Measurements from ENCODE around the gene MACROD2. TPM values are rescaled to one million over a fixed set of nuclear protein-coding genes. Genes with fewer than 3 reads are reported as not detected.

Gene MACROD2
- total RNA-seq, 1 donor from 2014 or later = 3.8 TPM

DNA sequence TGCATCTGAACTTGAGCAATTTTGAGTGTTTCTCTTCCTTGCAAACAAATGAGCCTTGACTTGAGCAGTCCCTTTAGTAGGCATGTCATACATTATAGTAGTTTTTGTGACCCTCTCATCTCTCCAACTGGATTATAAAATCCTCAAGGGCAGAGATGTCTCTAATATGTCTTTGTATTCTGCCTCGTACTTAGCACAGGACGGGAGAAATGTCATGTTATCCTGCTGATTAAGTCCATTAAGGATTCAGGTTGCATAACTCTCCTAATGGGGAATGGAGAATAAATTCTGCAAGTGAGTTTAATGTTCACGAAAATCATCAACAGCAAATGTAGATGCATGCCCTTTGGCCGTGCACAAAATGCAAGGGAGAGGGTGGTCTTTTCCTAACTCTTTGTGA, 1635.0 kb downstream of the MACROD2 start:
- DNase-seq (ENCODE audit: low spot score) = no peak

- DNase-seq (ENCODE audit: low spot score) = no peak
Measured at GRCh38 chr20:15632680-15633079, 1637.4 kb downstream of the MACROD2 start.

DNA sequence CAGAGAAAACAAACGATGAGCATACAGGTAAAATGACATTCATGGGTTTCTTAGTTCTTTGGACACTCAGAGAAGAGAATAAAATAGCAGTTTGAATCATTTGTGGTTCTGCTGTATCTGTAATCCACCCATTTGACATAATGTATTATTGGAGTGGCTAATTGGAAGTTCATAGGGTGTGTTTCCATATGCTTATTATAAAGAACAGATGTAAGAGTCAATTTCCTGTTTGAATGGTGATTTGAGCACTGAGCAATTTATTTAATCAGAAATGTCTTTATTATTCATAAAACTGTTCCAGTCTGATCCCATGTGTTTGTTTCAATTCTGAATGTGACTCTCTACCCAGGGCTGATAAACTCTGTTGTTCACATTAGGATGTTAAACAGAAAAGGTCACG, 1638.8 kb downstream of the MACROD2 start:
- DNase-seq (ENCODE audit: low spot score) = no peak

- DNase-seq (ENCODE audit: low spot score) = no peak
Measured at GRCh38 chr20:15637546-15637945, 1642.2 kb downstream of the MACROD2 start.

DNA sequence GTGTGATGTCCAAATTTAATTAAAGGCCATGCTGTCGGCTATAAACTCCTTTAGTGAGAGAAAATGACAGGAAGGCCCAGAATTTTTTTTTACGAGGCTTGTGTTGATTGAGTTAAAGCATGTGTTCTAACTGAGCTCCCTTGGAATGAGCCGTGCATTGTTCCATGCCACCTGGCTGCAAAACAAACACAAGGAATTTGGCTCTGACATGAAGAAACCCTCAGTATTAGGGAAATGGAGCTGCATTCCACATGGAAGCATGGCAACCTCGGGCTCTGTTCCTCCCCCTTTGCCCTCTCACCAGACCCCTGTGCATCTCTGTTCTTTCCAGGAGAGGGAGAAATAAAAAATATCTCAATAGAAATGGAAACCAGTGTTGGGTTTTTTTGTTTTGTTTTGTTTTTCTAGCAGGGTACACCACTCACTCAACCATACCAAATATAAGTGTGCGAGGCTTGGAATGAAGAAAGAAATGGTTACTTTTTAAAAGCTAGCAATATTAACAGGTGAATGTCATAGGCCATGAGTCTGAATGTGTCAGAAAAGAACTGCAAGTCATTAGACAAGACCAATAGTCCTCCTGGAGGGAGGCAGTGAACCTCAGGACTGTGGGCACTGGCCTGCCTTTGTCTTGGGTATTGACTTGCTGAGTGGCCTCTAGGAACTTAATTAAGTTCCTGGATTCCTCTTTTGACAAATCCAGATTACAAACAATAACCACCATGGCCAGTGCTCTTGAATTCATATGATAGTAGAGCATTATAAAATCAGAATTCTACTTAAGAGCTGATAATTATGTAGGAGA, 1642.8 kb downstream of the MACROD2 start:
- DNase-seq (ENCODE audit: low spot score) = no peak

DNA sequence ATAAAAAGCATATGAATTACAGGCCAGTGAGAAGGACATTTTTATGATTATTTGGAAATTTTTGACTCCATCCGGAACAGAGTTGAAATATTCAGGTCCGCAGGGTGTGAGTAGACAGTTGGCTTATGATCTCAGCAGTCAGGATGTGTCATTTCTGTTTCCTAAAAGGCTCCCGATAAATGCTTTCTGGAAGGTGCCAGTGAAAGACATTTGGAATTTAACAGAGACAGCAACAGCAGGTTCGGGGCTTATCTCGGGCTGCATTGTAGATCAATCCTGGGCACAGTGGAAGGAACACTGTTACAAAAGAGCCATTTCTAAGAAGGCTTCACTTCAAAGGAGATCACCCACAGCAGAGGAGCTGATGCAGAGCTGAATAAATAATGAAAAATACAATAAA, 1643.5 kb downstream of the MACROD2 start:
- DNase-seq (ENCODE audit: low spot score) = no peak

DNA sequence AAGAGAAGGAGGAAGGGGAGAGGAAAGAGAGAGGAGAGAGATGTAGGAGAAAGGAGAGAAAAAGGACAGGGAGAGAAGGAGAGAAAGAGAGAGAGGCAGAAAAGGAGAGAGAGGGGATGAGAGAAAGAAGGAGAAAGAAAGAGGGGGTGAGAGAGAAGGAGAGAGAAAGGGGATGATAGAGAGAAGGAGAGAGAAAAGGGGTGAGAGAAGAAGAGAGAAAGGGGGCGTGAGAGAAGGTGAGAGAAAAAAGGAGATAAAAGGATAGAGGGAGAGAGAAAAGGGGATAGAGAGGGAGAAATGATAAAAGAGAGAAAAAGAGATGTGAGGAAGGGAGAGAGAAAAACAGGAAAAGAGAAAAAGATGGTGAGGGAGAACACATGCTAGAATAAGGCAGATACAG, 1644.5 kb downstream of the MACROD2 start:
- DNase-seq (ENCODE audit: low spot score) = no peak

DNA sequence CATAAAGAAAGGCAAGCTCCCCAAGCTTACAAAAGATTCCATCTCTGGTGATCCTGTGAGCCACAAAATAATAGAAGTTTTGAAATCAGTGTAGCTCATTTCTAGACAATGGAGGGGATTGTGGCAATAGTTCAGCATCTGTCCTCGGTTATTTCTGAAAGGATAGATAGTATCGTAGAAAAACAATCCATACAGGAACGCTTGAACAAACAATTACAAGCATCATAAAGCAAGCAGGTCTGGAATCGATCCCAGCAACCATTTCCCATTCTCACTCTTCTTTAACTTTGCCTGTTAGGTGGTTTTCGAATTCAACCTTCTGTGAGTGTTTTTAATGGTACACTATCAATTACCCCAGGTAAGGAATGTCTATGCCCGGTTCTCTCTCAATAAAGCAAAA, 1646.8 kb downstream of the MACROD2 start:
- no peak for DNase-seq (ENCODE audit: low spot score)

- no peak for DNase-seq (ENCODE audit: low spot score)
Measured at GRCh38 chr20:15642676-15643075, 1647.4 kb downstream of the MACROD2 start.

- DNase-seq (ENCODE audit: low spot score) = no peak
Measured at GRCh38 chr20:15643713-15644112, 1648.4 kb downstream of the MACROD2 start.

DNA sequence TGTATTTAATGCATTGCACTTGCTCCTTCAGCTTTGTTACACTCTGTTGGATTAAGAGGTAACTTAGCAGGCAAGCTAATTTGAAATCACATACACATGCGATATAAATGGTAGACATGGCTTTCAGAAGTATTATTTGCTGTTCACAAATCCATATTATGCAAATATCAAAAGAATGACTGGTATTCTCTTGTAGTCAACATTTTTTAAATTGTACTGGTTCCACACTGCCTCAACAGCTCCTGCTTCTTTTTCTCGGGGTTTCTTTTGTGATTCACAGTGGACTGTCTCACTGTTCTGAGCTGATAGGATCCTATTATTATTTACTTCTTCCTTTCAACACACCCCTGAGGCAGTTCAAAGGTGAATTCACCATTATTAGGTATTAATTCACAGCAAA, 1650.5 kb downstream of the MACROD2 start:
- DNase-seq (ENCODE audit: low spot score) = no peak

DNA sequence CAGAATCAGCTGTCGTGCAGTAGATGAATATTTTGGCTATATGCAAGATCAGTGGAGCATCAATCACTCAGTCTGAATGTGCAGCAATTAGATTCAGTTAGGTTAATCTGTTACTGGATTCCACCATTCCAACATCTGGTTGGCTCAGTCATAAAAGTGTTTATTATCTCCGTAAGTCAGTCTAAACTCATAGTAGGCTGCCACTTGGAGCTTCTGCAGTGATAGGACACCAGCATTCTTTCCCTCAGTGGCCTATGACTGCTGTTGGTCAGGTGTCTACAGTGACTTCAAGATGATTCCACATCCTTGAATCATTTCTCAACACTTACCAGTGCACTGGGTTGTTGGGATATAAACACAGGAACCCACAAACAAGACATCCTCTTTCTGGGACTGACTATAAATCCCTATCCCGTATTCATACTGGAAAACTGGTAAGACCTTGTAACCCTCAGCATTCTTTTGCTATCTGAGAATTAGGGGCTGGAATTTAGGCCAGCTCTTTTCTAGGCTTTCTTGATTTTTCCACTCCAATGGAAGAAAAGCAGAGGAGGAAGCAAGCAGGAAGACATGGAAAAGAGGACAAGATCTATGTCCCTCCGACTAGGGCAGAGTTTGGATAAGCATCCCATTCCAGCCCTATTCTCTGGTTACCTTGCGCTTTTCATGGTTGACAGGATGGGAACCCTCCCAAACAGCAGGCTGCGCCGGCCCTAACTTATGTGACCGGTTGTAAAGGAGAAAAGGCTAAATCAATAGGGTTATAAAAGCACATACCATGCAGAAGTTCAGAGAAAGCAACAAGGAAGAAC, 1658.3 kb downstream of the MACROD2 start:
- no peak for DNase-seq (ENCODE audit: low spot score)

GRCh38 chr20:15654208-15654649, 1658.9 kb downstream of the MACROD2 start:
- DNase-seq (ENCODE audit: low spot score) = no peak

DNA sequence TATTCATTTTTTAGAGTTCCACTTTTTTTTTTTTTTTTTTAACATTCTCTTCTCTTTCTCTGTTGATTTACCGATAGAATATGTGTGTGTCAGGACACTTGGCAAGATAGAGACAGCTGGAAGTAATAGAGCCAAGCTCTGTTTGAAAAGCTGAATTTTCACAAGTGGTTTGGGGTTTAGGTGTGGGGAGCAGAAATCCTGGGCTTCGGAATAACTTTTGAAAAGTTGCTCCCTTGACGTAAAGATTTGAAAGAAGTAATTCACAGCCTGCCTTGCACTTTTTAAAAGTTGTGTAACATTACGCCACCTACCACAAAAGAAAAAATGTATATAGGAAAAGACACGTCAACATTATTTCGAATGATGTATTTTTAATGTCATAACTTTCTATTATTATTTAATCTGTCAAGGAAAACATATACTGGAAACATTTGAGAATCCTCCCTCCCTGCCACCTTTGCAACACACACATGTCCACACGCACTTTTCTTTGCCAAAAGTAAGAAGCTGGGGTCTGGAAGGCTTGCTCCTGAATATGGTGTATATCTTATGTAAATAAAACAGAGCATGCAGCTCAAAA, 1660.1 kb downstream of the MACROD2 start:
- DNase-seq (ENCODE audit: low spot score) = no peak

GRCh38 chr20:15656124-15656523, 1660.8 kb downstream of the MACROD2 start:
- no peak for DNase-seq (ENCODE audit: low spot score)

GRCh38 chr20:15658295-15658694, 1663.0 kb downstream of the MACROD2 start:
- no peak for DNase-seq (ENCODE audit: low spot score)

DNA sequence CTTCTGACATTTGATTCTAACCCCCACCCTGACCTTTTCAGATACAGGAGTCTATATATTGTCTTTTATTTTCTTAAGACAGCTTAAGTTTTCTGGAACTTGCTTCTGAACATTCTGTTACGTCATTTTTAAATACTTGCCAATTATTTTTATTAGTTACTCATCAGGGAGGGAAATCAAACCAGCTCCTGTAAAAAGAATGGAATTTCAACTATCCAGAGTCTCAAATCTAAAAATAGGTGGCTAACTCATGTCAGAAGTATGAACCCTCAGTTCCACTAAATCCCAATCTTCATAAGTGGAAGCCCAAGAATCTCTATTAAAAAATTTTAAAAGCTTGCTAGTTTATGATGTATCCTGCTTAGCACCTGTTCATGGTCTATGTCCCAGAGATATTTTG, 1677.9 kb downstream of the MACROD2 start:
- no peak for DNase-seq (ENCODE audit: low spot score)

DNA sequence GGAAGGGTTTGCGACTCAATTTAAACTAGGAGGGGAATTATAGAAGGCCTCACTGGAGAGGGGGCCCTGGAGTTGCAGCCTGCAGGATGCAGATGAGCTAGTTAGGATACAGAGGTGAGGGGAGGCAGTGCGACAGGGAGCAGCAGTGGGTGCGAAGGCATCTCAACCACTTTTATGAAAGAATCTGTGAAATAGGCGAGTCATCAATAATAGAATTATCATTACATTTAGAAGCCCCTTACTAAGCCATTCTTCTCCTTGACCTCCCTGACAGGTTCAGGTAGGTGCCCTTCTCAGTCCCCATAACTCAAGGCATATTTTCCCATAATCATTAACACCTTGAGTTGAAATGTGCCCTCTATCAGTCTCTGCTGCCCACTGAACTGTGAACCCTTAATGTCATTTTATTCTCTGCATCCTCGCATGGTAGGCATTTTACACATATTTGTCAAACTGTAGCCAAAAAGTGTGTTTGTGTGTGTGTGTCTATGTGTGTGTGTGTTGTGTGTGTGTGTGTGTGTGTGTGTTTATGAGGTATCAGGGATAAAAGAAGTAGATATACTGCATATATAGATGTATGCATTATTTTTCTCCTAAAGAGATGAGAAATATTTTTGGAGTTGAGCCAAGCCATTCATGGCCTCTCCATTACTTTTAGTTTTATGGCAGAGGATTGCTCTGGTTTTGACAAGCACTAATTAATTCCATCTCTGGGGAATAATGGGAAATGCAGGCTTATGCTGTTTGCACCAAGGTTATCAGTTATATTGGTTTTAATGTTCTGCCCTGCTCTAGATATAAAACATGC, 1679.1 kb downstream of the MACROD2 start:
- no peak for DNase-seq (ENCODE audit: low spot score)

DNA sequence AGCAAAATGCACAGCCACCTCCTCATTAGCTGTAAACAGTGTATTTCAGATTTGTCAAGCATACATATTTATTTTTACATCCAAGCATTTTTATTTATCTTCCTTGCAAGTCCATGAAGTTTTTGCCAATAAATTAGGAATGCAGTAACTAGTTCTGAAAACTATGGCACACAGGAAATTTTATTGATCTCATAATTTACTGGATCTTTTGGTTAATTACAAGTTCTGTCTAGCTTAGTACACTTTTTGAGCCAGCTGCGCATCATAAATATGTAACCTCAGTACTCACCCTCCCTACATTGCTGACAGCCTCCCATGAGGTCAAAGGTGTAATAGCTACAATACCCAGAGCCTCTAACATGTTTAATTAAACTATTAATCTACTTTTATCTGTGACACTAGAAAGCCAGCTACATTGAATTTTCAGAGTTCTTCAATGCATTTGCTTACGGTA, 1679.8 kb downstream of the MACROD2 start:
- no peak for DNase-seq (ENCODE audit: low spot score)

DNA sequence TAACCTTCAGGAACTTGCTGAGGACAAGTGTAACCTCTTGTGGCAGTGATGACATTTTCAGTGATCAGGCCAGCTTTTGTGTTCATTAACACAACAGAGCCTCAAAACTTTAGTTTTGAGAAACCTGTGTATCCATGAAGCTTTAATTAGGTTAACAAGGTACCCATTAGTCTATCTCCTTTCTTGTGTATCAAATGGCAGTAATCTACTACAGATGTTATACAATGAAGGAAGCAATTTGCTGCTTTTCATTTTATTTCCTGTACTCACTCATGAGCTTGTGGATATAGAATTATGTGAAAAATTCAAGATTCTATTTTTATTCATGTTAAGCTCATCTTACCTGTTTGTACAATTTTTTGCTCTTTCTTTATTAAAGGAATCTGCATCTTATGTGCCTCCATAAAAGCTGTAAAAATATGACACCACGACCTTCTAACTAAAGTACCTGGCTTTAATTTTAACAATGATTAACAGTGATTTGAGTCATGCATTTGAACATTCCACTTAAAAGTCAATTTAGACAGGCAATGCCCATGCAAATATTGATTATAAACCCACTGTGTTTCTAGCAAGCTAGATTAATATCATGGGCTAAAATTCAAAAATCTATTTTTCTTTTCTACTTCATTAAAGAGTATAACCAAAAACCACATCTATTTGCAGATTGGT, 1680.6 kb downstream of the MACROD2 start:
- DNase-seq (ENCODE audit: low spot score) = no peak

- DNase-seq (ENCODE audit: low spot score) = no peak
Measured at GRCh38 chr20:15676815-15677214, 1681.5 kb downstream of the MACROD2 start.

All from mesenteric fat pad (tissue), 1 donor.